OCI-LY7 (cell line): ENCODE data around the gene KIF9. TPM values are rescaled to one million over a fixed set of nuclear protein-coding genes. Genes with fewer than 3 reads are reported as not detected.

Experiments
- BruUV-seq: library from RNA; stranded (reverse); fragments of 400-500 nt; replicated peaks from 2 replicates; lab custom pipeline; 2021; lab: Mats Ljungman, UMichigan
- CTCF ChIA-PET: fragments of 300-600 bp; sonication (Branson Sonifier 250); formaldehyde crosslinking; loops from one replicate; lab custom pipeline; 2022; ENCODE audit warnings: antibody characterized with exemption; ENCODE audit not compliant: unreplicated experiment; lab: Charles Lee
- POLR2A ChIA-PET: fragments of 300-600 bp; sonication (Branson Sonifier 250); formaldehyde crosslinking; loops from one replicate; lab custom pipeline; 2022; ENCODE audit warnings: antibody characterized with exemption; lab: Charles Lee
- DNase-seq: peaks from one replicate; pipeline ENCODE4 v3.0.0-alpha.2; 2015; ENCODE audit warnings: low spot score
- H2AFZ ChIP-seq: fragments of 200-600 bp; sonication (generic), shearing (Covaris generic); 2 replicates; pipeline ENCODE4 v1.6.1; 2014; ENCODE audit warnings: mild to moderate bottlenecking, antibody characterized with exemption, low read length, moderate library complexity
- H3K27ac ChIP-seq: fragments of 200-600 bp; sonication (generic); 2 replicates; pipeline ENCODE4 v1.5.1; 2014; ENCODE audit warnings: mixed run types, low read depth, mild to moderate bottlenecking, moderate library complexity, low read length, inconsistent platforms; ENCODE audit not compliant: poor library complexity, severe bottlenecking
- H3K36me3 ChIP-seq: fragments of 200-600 bp; sonication (generic); 2 replicates; pipeline ENCODE4 v1.6.1; 2014; ENCODE audit warnings: mild to moderate bottlenecking, antibody characterized with exemption, low read length, moderate library complexity, mixed read lengths; ENCODE audit not compliant: insufficient read depth
- H3K4me1 ChIP-seq: fragments of 200-600 bp; sonication (generic); 2 replicates; pipeline ENCODE4 v1.5.1; 2014; ENCODE audit warnings: mild to moderate bottlenecking, low read length; ENCODE audit not compliant: insufficient read depth, poor library complexity, severe bottlenecking
- H3K4me2 ChIP-seq: fragments of 200-600 bp; sonication (generic); 2 replicates; pipeline ENCODE4 v1.6.1; 2014; ENCODE audit warnings: mild to moderate bottlenecking, low read length
- H3K4me3 ChIP-seq: fragments of 200-600 bp; sonication (generic); 2 replicates; pipeline ENCODE4 v1.5.1; 2014; ENCODE audit warnings: mild to moderate bottlenecking, low read depth, low read length; ENCODE audit not compliant: poor library complexity, severe bottlenecking
- H3K79me2 ChIP-seq: fragments of 200-600 bp; sonication (generic); 2 replicates; pipeline ENCODE4 v1.6.1; 2016; ENCODE audit warnings: low read depth, mild to moderate bottlenecking, low read length, moderate library complexity, mixed read lengths; ENCODE audit not compliant: insufficient read depth
- H3K9me2 ChIP-seq: fragments of 200-600 bp; sonication (generic); 2 replicates; pipeline ENCODE4 v1.6.1; 2016; ENCODE audit warnings: mild to moderate bottlenecking, low read length, mixed read lengths; ENCODE audit not compliant: insufficient read depth
- H3K9me3 ChIP-seq: fragments of 200-600 bp; sonication (generic); 2 replicates; pipeline ENCODE4 v1.6.1; 2014; ENCODE audit warnings: mild to moderate bottlenecking, mixed run types, low read length, mixed read lengths
- H4K20me1 ChIP-seq: fragments of 200-600 bp; sonication (generic); 2 replicates; pipeline ENCODE4 v1.6.1; 2014; ENCODE audit warnings: mild to moderate bottlenecking, antibody characterized with exemption, low read length, moderate library complexity, mixed read lengths; ENCODE audit not compliant: insufficient read depth
- CTCF ChIP-seq: fragments of 200-600 bp; sonication (generic); conservative IDR thresholded peaks from 2 replicates; pipeline ENCODE4 v1.5.1; 2014; ENCODE audit warnings: mild to moderate bottlenecking, antibody characterized with exemption, low read length, moderate library complexity, mixed read lengths
- EZH2phosphoT487 ChIP-seq: fragments of 200-600 bp; sonication (generic); IDR thresholded peaks from 2 replicates; pipeline ENCODE4 v1.6.1; 2018; ENCODE audit warnings: low read depth, borderline replicate concordance, mild to moderate bottlenecking, mixed run types, antibody characterized with exemption, low read length, moderate library complexity, mixed read lengths
- intact Hi-C: fragments of 100-400 bp; cut with micrococcal nuclease; formaldehyde crosslinking; loops from one replicate; pipeline ENCODE4 v1.10.0; 2022; ENCODE audit not compliant: unreplicated experiment
- total RNA-seq, 2 experiments: library from RNA; depleted of rRNA in 1 of 2; stranded (reverse); fragments of >200 nt in 1 of 2; shearing (Covaris generic) in 1 of 2; gene quantifications; 2 replicates each; pipeline ENCODE4 v1.2.3, GENCODE V29; 2014 to 2022

Gene KIF9
- total RNA-seq, 2 experiments from 2014 or later = 11.0 to 11.7 TPM

- intact Hi-C loops = loop anchor here (1.0 kb wide), 1 partner anchor 74 kb away; no protein-coding TSS in a partner anchor
- TF ChIP-seq CTCF (peak; percentile 80), EZH2phosphoT487 (no peak)
- ChIA-PET CTCF (no interaction called here), POLR2A (interaction anchor here (0.7 kb wide), 2 partner anchors 12 to 28 kb away, joined by 3 to 4 read pairs; no protein-coding TSS in a partner anchor)
- Histone ChIP-seq H3K9me3 (no peaks in the 10 kb centered on the region), H3K36me3 (no peaks in the 10 kb centered on the region), H3K9me2 (no peaks in the 10 kb centered on the region), H2AFZ (no peak overlapping the region), H4K20me1 (no peaks in the 10 kb centered on the region), H3K4me1 (no peaks in the 10 kb centered on the region), H3K4me3 (no peak overlapping the region), H3K27ac (no peak overlapping the region), H3K79me2 (no peaks in the 10 kb centered on the region), H3K4me2 (no peak overlapping the region)
- no TSS peak for BruUV-seq
- peak; percentile 54 for DNase-seq
Measured at GRCh38 chr3:47250309-47251060, 32.1 kb downstream of the KIF9 start.

GRCh38 chr3:47247131-47248064 is 35.2 kb downstream of the KIF9 start:
- Histone ChIP-seq H3K4me3 (no peak overlapping the region), H4K20me1 (no peaks in the 10 kb centered on the region), H3K4me2 (no peak overlapping the region), H3K79me2 (no peaks in the 10 kb centered on the region), H2AFZ (no peak overlapping the region), H3K4me1 (no peaks in the 10 kb centered on the region), H3K9me2 (no peaks in the 10 kb centered on the region), H3K36me3 (no peaks in the 10 kb centered on the region), H3K27ac (no peak overlapping the region), H3K9me3 (no peaks in the 10 kb centered on the region)
- no TSS peak for BruUV-seq
- DNase-seq = no peak
- no peak for TF ChIP-seq EZH2phosphoT487
- no peak for TF ChIP-seq CTCF
- CTCF ChIA-PET = interaction anchor here (0.6 kb wide), 1 partner anchor 44 kb away, joined by 3 read pairs; no protein-coding TSS in a partner anchor
- POLR2A ChIA-PET = interaction anchor here (0.7 to 1.0 kb wide), 2 partner anchors 83 to 105 kb away, joined by 3 to 6 read pairs; no protein-coding TSS in a partner anchor
- intact Hi-C loops = loop anchor here (10.0 kb wide), 1 partner anchor 117 kb away; no protein-coding TSS in a partner anchor
